GM03348 (cell line): ENCODE data around the gene CCDC24.

Experiments
- DNase-seq: peaks from one replicate; pipeline ENCODE4 v3.0.0; 2012; ENCODE audit warnings: low spot score

CCDC24 gene

DNA sequence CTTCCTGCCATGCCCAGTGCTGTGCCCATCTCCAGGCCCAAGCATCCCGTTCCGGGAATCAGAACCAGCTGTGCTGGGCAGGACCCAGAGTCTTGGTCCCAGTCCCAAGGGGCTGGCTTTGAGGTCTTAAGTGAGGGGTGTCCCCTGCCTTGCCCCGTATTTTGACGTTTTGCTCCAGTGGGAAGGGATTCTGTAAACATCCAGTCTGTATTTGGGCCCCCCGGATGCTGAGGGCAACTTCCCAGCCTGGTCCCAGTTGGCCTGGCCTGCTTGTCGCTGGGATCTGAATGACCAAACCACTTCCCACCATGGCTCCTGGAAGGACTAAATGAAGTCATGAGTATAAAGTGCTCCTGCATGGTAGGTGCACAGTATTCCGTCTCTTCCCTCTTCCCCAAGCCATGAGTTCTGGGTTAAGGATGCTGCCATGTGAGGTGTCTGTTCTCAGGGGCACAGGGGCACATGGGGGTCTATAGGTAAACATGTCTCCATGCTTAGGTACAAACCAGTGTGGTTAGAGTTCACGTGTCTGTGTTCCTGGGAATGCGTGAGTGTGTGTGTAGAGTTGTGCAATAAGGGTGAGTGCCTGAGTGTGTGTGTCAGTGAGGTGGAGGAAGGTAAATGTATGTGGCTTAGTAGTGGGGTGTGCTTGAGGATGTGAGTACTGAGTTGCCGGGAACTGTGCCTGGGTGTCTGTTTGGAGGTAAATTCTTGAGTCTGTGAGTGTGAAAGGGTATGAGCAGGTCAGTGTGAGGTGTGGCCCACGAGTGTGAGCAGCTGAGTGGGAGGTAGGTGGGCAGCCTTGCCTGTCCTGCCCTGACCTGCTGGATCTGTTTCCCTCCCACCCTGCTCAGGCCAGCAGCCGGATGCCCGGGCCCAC is 10.9 kb upstream of the CCDC24 start:
- DNase-seq, result peak; percentile 39

DNA sequence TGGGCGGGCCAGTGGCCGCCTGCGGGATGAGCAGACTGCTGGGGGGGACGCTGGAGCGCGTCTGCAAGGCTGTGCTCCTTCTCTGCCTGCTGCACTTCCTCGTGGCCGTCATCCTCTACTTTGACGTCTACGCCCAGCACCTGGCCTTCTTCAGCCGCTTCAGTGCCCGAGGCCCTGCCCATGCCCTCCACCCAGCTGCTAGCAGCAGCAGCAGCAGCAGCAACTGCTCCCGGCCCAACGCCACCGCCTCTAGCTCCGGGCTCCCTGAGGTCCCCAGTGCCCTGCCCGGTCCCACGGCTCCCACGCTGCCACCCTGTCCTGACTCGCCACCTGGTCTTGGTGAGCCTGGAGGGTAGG is 10.3 kb upstream of the CCDC24 start:
- DNase-seq, result no peak

DNA sequence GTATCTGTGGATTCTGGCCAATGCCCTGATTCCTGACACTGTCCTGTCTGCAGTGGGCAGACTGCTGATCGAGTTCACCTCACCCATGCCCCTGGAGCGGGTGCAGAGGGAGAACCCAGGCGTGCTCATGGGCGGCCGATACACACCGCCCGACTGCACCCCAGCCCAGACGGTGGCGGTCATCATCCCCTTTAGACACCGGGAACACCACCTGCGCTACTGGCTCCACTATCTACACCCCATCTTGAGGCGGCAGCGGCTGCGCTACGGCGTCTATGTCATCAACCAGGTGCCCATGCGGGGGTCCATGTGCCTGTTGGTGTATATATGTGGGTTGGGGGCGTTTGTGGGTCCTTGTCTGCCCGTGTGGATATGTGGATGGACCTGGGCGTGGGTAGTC is 9.8 kb upstream of the CCDC24 start:
- DNase-seq, result no peak

DNA sequence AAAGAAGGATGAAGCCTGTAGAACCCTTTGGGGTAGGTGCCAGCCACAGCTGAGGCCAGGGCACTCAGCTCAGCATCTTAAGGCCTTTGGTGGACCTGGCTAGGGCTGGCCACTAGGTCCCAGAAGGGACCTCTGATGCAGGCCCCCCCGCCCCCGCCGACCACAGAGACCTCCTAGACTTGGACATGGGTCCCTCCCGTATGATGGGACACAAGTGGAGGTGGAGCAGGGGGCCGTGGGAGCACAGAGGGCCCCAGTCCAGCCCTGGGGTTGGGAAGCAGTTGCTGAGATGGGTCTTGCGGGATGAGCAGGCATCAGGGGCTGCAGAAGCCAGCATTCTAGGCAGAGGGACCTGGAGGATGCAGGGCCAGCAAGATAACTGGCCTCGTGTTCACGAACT is 9.2 kb upstream of the CCDC24 start:
- no peak for DNase-seq

DNA sequence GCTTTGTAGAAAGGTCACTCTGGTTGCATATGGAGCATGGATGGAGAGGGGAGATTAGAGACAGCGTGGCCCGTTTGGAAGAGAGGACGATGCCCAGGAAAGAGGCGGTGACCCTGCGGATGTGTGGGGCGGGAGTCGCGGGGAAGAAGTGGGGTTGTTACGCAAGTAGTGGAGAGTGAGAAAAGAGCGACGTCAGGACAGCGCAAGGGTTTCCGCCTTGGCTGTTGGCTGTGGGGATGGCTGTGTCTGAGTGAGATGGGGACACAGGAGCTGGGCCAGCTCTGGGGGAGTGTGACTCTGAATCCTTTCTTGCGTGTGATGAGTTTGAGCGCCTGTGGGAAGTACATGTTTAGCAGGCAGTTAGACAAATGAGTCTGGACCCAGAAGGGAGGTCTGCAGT is 8.6 kb upstream of the CCDC24 start:
- DNase-seq, result no peak

DNA sequence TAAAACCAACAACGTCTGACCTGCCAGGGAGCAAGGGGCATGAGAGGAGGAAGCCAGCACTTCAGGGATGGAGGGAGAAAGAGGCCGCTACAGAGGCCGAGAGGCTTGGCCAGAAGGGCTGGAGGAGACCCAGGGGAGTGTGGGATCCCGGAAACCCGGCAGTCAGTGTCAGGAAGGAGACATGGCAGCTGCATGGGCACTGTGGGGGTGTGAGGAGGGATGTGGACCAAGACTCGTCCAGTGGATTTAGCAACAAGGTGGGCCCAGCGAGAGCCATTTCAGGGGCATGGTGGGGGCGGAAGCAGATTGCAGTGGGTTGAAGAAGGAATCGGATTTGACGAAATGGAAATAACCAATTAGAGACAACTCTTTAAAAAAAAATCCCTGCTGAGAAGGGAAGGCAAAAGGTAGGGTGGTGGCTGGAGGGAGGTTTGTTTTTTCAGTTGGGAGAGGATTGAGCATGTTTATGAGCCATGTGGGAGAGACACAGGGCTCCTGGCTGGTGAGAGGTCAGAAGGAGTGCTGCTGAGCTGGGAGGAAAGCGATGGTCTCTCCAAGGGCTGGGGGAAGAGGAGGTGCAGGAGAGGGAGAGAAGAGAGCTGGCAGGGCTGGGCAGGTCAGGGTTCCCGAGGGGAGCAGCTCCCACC is 8.0 kb upstream of the CCDC24 start:
- DNase-seq, result no peak

DNA sequence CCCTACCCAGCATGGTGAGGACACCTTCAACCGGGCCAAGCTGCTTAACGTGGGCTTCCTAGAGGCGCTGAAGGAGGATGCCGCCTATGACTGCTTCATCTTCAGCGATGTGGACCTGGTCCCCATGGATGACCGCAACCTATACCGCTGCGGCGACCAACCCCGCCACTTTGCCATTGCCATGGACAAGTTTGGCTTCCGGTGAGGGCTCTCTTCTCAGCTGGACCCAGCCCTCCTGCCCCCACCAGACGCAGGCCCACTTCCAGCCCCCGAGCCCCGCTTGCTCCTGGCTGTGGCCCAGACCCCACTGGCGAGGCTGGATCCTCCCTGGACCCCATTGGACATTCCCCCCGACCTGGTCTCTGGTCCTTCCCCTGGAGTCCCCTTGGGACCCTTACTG is 6.5 kb upstream of the CCDC24 start:
- no peak for DNase-seq

DNA sequence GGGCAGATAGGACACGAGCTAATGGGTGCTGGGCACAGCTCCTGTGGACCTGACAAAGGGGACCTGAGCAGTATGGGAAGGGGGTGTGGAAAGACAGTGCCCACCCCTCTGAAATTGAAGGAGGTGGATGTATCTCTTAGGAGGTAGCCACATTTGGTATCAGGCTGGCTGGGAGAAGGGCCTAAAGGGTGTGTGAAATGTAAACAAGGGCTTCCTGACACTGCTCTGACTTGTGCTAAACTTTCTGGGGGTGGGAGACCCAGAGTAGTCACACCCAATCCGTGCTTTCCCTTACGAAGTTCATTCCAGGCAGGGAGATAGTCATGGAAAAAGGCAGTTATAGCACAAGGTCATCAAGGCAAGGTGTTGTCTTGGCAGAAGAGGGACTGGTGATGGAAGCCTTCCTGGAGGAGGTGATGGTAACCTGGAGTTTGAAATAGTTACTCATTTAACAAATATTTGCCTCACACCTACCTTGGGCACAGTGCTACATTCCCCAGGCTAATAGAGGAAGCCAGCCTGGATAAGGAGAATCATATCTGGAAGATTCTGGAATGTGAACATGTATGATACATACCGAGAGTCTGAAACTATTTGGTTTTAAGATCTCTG is 5.3 kb upstream of the CCDC24 start:
- DNase-seq, result no peak

DNA sequence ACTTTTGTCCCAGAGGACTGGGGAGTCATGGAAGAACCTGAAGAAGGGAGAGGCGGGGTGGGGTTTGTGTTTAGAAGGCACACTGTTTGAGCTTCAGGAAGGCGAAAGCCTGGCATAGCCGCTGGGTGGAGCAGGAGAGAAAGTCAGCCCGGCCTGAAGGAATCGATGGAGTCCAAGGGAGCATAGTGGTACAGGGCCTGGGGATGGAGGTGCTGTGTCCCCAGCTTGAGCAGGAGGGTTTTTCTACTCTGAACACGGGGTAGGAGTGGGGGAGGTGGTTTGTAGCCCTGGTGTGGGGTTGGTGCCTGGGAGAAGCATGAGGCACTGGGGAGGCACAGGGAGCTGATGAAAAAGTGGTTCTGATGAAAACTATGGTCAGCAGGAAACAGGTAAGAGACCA is 4.7 kb upstream of the CCDC24 start:
- no peak for DNase-seq

DNA sequence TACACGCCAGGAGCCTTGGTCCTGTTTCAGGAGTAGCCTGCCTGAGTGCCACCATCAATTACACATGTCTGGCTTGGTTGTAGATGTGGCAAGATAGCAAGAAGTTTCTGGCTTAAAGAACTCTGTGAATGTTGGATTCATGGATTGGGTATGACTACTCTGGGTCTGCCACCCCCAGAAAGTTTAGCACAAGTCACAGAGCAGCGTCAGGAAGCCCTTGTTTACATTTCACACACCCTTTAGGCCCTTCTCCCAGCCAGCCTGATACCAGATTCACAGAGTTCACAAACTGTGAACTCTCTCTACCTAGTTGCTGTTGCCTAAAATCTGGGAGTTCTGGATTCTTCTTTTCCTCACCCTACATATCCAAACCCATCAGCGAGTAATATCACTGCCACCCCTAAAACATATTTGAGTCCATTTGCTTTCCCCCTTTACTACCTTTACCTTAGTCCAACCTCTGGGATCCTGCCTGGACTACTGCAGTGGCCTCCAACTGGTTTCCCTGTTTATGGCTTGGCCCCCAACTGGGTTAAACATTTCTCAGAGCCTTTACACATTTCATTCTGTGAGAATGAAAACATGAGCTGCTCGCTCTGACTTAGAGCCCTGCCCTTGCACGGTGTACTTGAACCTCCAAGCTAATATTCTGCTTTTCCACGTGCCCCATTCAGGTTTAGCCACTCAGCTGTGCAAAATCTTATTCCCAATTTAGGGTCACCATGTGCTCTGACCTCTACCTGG is 4.1 kb upstream of the CCDC24 start:
- no peak for DNase-seq

DNA sequence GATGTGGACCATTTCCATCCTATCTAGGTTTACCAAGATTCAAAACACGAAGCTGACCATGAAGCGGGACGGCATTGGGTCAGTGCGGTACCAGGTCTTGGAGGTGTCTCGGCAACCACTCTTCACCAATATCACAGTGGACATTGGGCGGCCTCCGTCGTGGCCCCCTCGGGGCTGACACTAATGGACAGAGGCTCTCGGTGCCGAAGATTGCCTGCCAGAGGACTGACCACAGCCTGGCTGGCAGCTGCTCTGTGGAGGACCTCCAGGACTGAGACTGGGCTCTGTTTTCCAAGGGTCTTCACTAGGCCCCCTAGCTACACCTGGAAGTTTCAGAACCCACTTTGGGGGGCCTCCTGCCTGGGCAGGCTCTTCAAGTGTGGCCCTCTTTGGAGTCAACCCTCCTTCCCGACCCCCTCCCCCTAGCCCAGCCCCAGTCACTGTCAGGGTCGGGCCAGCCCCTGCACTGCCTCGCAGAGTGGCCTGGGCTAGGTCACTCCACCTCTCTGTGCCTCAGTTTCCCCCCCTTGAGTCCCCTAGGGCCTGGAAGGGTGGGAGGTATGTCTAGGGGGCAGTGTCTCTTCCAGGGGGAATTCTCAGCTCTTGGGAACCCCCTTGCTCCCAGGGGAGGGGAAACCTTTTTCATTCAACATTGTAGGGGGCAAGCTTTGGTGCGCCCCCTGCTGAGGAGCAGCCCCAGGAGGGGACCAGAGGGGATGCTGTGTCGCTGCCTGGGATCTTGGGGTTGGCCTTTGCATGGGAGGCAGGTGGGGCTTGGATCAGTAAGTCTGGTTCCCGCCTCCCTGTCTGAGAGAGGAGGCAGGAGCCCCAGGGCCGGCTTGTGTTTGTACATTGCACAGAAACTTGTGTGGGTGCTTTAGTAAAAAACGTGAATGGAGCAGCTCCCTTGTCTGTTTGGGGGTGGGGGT is 864 bp upstream of the CCDC24 start:
- DNase-seq, result peak; percentile 26

DNA sequence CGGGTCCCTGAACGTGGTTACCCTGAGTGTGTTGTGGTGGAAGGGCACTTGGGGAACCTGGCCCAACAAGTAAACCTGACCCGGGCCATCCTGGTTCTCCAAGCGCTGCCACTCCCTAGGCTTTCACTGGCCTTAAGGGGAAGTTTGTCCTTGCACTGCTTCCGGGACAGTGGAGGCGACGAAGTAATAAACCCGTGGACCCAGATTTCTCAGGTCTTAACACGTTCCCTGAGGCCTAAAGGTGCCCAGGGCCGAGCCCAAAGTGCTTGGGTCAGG is 261 bp upstream of the CCDC24 start:
- no peak for DNase-seq

DNA sequence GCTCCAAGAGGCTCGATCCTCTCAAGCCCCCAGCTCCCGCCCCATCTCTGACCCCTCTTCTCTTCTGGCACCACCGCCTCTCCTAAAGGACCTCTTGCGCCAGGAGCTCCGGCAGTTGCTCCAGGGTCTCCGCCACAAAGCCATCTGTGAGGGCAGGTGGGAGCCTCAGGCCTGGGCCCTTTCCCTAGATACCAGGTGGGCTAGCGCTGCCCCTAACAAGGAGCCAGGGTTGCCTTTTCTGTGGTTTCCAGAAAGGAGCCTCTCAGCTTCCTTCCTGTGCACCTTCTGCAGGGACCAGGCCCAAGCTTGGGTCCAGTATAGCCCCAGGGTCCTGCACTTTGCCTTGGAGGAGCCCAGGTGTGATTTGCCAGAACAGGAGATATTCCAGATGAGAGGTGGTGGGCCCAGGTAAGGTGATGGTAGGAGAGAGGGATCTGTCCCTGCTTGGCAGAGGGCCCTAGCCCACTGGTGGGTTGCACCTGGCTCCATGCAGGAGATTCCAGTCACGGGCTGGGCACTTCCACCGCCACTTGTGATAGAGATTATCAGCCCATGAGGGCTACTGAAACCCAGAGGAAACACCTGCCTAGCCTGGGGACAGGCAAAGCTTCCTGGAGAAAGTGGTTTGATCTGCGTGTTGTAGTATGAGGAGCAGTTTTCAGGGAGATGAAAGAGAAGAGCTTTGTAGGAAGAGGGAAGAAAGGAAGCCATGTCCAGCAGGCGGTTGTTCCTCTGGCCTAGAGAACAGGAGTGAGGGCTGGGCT is 1.0 kb downstream of the CCDC24 start:
- no peak for DNase-seq

DNA sequence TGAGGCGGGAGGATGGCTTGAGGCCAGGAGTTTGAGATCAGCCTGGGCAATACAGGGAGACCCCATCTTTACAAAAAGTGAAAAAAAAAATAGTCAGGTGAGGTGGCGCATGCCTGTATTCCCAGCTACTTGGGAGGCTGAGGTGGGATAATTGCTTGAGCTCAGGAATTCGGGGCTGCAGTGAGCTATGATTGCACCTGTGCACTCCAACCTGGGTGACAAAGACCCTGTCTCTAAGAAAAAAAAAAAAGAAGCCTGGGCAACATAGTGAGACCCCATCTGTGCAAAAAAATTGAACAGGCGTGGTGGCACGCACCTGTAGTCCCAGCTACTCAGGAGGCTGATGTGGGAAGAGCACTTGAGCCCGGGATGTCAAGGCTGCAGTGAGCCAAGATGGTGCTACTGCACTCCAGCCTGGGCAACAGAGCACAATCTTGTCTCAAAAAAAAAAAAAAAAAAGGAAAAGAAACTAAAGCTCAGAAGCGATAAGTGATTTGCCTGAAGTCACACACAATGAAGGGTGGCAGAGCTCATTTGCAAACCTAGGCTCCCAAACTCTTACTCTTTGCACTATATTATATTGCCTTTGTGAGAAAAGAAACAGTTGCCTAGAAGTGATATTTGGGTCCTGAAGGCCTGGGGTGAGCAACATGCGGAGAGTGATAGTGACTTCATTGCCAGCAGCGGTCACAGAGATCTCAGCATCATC is 2.0 kb downstream of the CCDC24 start:
- DNase-seq, result no peak

DNA sequence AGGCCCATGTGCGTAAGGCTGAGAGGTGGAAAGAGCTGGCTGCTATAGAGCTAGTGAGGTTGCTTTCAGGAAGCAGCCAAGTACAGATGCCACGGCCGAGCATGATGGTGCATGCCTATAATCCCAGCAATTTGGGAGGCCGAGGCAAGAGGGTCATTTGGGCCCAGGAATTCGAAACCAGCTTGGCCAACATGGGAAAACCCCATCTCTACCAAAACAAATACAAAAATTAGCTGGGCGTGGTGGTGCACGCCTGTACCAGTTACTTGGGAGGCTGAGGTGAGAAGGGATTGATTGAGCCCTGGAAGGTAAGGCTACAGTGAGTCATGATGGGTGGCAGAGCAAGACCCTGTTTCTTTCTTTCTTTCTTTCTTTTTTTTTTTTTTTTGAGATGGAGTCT is 2.7 kb downstream of the CCDC24 start:
- no peak for DNase-seq

DNA sequence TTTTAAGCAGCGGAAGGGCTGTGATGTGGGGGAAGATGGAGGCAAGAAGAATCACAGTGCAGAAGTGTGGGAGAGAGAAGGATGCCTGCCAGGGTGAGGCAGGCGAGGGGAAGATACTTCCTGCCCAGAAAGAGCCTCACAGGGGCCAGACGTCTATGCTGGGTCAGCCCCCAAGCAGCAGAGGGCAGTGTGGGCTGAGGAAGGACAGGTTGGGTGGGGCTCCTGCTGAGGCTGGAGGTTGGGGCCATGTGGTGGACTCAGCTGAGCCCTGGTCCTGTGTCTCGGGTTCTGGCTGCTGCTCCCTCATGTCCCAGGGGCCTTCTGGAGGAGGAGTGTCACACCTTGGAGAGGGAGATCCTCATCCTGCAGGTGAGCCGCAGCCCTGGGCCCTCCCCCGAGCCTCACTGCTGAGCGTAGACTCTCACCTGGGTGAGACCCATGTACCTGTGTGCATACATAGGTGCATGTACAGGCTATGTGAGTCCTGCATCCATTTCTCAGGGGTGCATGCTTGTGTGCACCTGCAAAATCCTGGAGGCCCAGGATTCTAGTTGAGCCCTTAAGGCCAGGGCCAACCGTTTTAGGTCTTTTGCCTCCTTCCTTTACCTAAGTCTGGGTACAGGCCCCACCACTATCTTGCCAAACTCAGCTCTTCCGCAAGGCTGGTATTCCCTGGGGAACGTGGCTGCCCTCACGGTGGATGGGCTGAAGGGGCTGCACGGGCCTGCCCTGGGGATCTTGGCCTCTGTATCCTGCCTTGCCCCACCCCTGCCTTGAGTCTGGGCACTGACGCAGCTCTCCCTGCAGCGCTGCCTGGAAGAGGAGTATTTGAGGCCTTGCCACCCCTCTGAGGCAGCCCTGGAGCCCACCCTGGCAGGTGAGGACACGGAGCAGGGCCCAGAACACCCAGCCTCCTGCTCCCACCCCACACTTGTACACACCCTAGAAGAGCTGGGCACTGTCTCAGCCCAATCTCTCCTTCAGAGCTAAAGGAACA is 3.7 kb downstream of the CCDC24 start:
- peak; percentile 63 for DNase-seq

DNA sequence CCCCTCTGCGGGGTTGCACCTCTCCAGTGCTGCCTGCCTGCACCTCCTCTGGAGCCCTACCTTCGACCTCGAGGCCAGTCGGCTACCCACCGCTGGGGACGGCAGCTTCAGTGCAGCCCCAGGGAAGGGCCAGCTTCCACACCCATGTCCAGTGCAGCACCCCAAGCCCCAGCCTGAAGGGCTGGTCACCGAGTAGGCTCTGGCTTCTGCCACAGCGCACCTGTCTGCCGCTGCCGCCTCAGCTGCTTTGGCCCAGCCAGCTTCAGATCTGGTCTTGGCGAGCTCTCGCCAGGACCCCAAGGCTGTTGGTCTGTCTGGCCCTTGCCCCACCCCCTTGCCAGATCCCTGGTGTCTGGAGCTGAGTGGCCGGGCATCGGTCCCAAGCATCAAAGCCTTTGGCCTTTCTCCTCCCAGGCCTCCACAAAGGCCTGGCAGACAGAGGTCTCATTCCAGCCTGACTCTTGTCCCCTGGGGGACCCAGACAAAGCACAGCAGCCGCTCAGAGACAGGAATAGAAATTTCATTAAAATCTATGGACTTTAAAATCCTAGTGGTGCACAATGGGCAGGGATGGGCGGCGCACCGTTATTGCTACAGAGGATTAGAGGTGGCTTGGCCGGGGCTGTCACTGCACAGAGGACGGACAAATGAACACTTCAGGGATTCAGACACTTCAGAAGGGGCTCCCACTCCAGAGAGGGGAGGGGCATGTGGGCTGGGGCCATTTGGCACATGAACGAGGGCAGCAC is 4.8 kb downstream of the CCDC24 start:
- DNase-seq, result no peak

DNA sequence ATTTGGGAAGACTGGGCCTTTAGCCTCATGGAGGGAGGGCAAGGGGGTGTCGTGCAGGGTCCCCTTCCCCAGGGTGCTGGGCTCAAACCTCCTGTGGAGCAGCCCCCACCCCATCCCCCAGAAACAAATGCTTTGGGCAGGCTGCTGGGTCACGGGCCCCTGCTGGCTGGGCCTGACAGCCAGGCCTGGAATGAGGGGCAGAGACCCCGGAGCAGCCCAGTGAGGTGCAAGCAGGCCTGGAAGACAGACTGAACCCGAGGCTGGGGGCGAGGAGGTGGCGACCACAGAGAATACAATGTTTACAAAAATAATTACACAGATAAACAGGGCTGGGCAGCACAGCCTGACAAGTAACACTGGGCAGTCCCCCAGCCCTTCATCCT is 5.3 kb downstream of the CCDC24 start:
- no peak for DNase-seq
